K562 (cell line): ENCODE results near the gene KCNN4. TPM values are rescaled to one million over a fixed set of nuclear protein-coding genes. Genes with fewer than 3 reads are reported as not detected.
A peak's percentile ranks its signal among the peaks of the same experiment; 100 is the strongest.

Experiments used
- ATAC-seq: fragments of 200-7000 bp; cut with Tn5 transposase; 3 replicates; pipeline ENCODE4 v1.9.1; 2020; ENCODE audit warnings: moderate library complexity
- BruUV-seq: library from RNA; stranded (reverse); fragments of 400-500 nt; replicated peaks from 2 replicates; lab custom pipeline; 2021; lab: Mats Ljungman, UMichigan
- CTCF ChIA-PET: fragments of 300-600 bp; formaldehyde crosslinking; extraction: SDS; loops from one replicate; lab custom pipeline; 2021; ENCODE audit warnings: low intra/inter-chr PET ratio; lab: Yijun Ruan, JAX
- POLR2A ChIA-PET: fragments of 300-600, 350-650 bp; sonication (Branson Sonifier 250); formaldehyde crosslinking; extraction: SDS; loops from one replicate; lab custom pipeline; 2021; ENCODE audit warnings: antibody characterized with exemption, inconsistent platforms; lab: Yijun Ruan, JAX
- DNase-seq, 4 experiments: peaks; one replicate each; pipeline versions ENCODE4 v3.0.0 to v3.0.0-alpha.2; 2011 to 2018; ENCODE audit warnings: low spot score in 3 of 4, mixed read lengths in 3 of 4; ENCODE audit errors: extremely low read depth in 1 of 4
- FAIRE-seq: peaks from 2 replicates; lab custom pipeline; 2011; peaks lifted over from hg19 to GRCh38; lab: Jason Lieb, UNC
- H2AFZ ChIP-seq: 2 replicates; pipeline ENCODE4 v1.6.0; 2011; ENCODE audit warnings: low read depth, low read length, control low read depth, inconsistent platforms
- H3K27ac ChIP-seq: fragments of 200-600 bp; 3 replicates; pipeline ENCODE4 v1.8.0; 2011; ENCODE audit warnings: low read depth, mild to moderate bottlenecking, control low read depth, inconsistent platforms, low read length, moderate library complexity, mixed read lengths; ENCODE audit errors: extremely low read depth
- H3K27me3 ChIP-seq, 2 experiments: fragments of 300-600 bp in 1 of 2; 2 replicates in 1 of 2; 3 replicates in 1 of 2; pipeline versions ENCODE4 v1.6.0 to v1.8.0; 2011; ENCODE audit warnings: inconsistent platforms in 2 of 2, low read length in 2 of 2, mild to moderate bottlenecking in 1 of 2, mixed read lengths in 1 of 2, moderate library complexity in 1 of 2; ENCODE audit not compliant: control insufficient read depth in 2 of 2, insufficient read depth in 2 of 2
- H3K36me3 ChIP-seq: fragments of 300-600 bp; 3 replicates; pipeline ENCODE4 v1.8.0; 2011; ENCODE audit warnings: mild to moderate bottlenecking, low read length, inconsistent platforms; ENCODE audit not compliant: control insufficient read depth, insufficient read depth
- H3K4me1 ChIP-seq, 2 experiments: fragments of 200-600 bp in 1 of 2; replicated peaks in 1 of 2; 2 replicates in 1 of 2; 3 replicates in 1 of 2; pipeline versions ENCODE4 v1.5.1 to v1.8.0; 2011; ENCODE audit warnings: inconsistent platforms in 2 of 2, low read length in 2 of 2, mild to moderate bottlenecking in 1 of 2, mixed read lengths in 1 of 2, moderate library complexity in 1 of 2; ENCODE audit not compliant: control insufficient read depth in 2 of 2, insufficient read depth in 2 of 2
- H3K4me2 ChIP-seq: 2 replicates; pipeline ENCODE4 v1.6.1; 2011; ENCODE audit warnings: low read length, control low read depth, inconsistent platforms, mixed read lengths; ENCODE audit not compliant: insufficient read depth
- H3K4me3 ChIP-seq: fragments of 200-600 bp; sonication (generic), shearing (Covaris generic); 2 replicates; pipeline ENCODE4 v1.5.1; 2016; ENCODE audit warnings: control low read depth, inconsistent platforms
- H3K79me2 ChIP-seq: fragments of 200-600 bp; 3 replicates; pipeline ENCODE4 v1.8.0; 2011; ENCODE audit warnings: low read length, inconsistent platforms; ENCODE audit not compliant: control insufficient read depth, insufficient read depth
- H3K9ac ChIP-seq, 2 experiments: 2 replicates each; pipeline versions ENCODE4 v1.6.0 to v1.6.1; 2011; ENCODE audit warnings: low read depth in 2 of 2, low read length in 2 of 2, control low read depth in 1 of 2, inconsistent platforms in 1 of 2, mild to moderate bottlenecking in 1 of 2, mixed read lengths in 1 of 2; ENCODE audit not compliant: insufficient read depth in 1 of 2
- H3K9me1 ChIP-seq: one replicate; pipeline ENCODE4 v1.6.0; 2011; ENCODE audit warnings: inconsistent platforms, mild to moderate bottlenecking, low read length, moderate library complexity; ENCODE audit not compliant: control insufficient read depth, insufficient read depth
- H3K9me3 ChIP-seq: replicated peaks from 2 replicates; pipeline ENCODE4 v1.5.1; 2011; ENCODE audit warnings: low read depth, low read length, inconsistent platforms; ENCODE audit not compliant: control insufficient read depth, insufficient read depth
- H4K20me1 ChIP-seq: replicated peaks from 2 replicates; pipeline ENCODE4 v1.6.1; 2011; ENCODE audit warnings: low read length, inconsistent platforms, mixed read lengths; ENCODE audit not compliant: control insufficient read depth, insufficient read depth
- ATF1 ChIP-seq, 2 experiments: fragments of 450-650 bp in 1 of 2; IDR thresholded peaks; 2 replicates each; pipeline ENCODE4 v1.6.1; 2016; ENCODE audit warnings: missing compliant biosample characterization in 1 of 2, missing genetic modification characterization in 1 of 2
- CBFB ChIP-seq: sonication (generic); formaldehyde crosslinking; IDR thresholded peaks from 2 replicates; pipeline ENCODE4 v1.4.0; 2020; ENCODE audit warnings: mild to moderate bottlenecking, missing genetic modification reagents
- COPS2 ChIP-seq: fragments of 450-650 bp; conservative IDR thresholded peaks from 2 replicates; pipeline ENCODE4 v1.6.1; 2016; ENCODE audit warnings: mild to moderate bottlenecking, moderate library complexity
- FOXA1 ChIP-seq: fragments of 450-650 bp; IDR thresholded peaks from 2 replicates; pipeline ENCODE4 v1.6.1; 2016; ENCODE audit warnings: mild to moderate bottlenecking, borderline replicate concordance
- ILF3 ChIP-seq: fragments of 450-650 bp; IDR thresholded peaks from 2 replicates; pipeline ENCODE4 v1.6.1; 2018; ENCODE audit warnings: antibody characterized with exemption, mild to moderate bottlenecking, moderate library complexity, borderline replicate concordance
- NFE2 ChIP-seq: IDR thresholded peaks from 2 replicates; pipeline ENCODE4 v1.6.1; 2014; ENCODE audit warnings: antibody characterized with exemption, low read depth
- PPARD ChIP-seq: fragments of 250-450 bp; sonication (Bioruptor Pico); IDR thresholded peaks from 2 replicates; pipeline ENCODE4 v1.8.0; 2022; ENCODE audit warnings: inconsistent platforms, mild to moderate bottlenecking, moderate library complexity
- RBFOX2 ChIP-seq: fragments of 200-400 bp; formaldehyde crosslinking; IDR thresholded peaks from 2 replicates; pipeline ENCODE4 v1.6.1; 2017; ENCODE audit warnings: low read depth, mild to moderate bottlenecking, low read length, moderate library complexity
- XRCC4 ChIP-seq: IDR thresholded peaks from one replicate; pipeline ENCODE4 v1.6.1; 2011; ENCODE audit not compliant: insufficient read depth, insufficient read length; ENCODE audit errors: extremely low read depth
- YY1 ChIP-seq, 3 experiments: IDR thresholded peaks; 2 replicates each; pipeline ENCODE4 v1.6.1; 2011; ENCODE audit warnings: low read length in 2 of 3, mild to moderate bottlenecking in 2 of 3, moderate library complexity in 2 of 3, borderline replicate concordance in 1 of 3, control low read depth in 1 of 3, low read depth in 1 of 3; ENCODE audit not compliant: insufficient read depth in 3 of 3, insufficient replicate concordance in 2 of 3, control insufficient read depth in 1 of 3, insufficient read length in 1 of 3; ENCODE audit errors: extremely low read depth in 1 of 3
- ZKSCAN8 ChIP-seq: fragments of 200-800 bp; sonication (Bioruptor generic); IDR thresholded peaks from 2 replicates; pipeline ENCODE4 v1.6.1; 2016; ENCODE audit warnings: missing genetic modification characterization, missing compliant biosample characterization
- ZNF586 ChIP-seq: fragments of 450-650 bp; formaldehyde crosslinking; conservative IDR thresholded peaks from 2 replicates; pipeline ENCODE4 v1.4.0; 2020; ENCODE audit warnings: mild to moderate bottlenecking, moderate library complexity
- WGBS: fragments of 100-300 bp; shearing (Covaris generic); methylation state at CpG from one replicate; pipeline ENCODE4 v1.1.6; 2016; ENCODE audit warnings: low coverage, mixed read lengths; ENCODE audit not compliant: insufficient coverage; ENCODE audit errors: missing lambda C conversion rate; 5-methylcytosine and 5-hydroxymethylcytosine counted together
- in situ Hi-C: fragments of 300-500 bp; cut with MboI; formaldehyde crosslinking; loops from 4 replicates; pipeline ENCODE4 v1.15.0; 2018; ENCODE audit warnings: inconsistent platforms, mixed read lengths
- intact Hi-C: fragments of 100-400 bp; cut with micrococcal nuclease; formaldehyde crosslinking; loops from 2 replicates; pipeline ENCODE4 v1.14.2; 2022
- polyA plus RNA-seq, 8 experiments: library from polyadenylated mRNA; depleted of rRNA in 4 of 8; stranded (reverse) in 5 of 8; unstranded in 3 of 8; fragments of >200 nt; fragmentation: Nextera tagmentation in 2 of 8; fragmentation: Illumina TruSeq in 1 of 8; extraction: Ambion mirVana in 2 of 8; extraction: Trizol in 1 of 8; gene quantifications; 2 replicates each; pipeline versions ENCODE4 v1.2.1 to v1.2.3, GENCODE V29; 2011 to 2014; ENCODE audit warnings: inconsistent platforms in 1 of 8, missing spikeins in 1 of 8
- total RNA-seq, 7 experiments: library from RNA; depleted of rRNA in 6 of 7; stranded (reverse); fragments of >200 nt in 6 of 7; fragmentation: Illumina TruSeq in 2 of 7; extraction: Trizol in 2 of 7; gene quantifications; 2 replicates each; pipeline versions ENCODE4 v1.2.1 to v1.2.3, GENCODE V29; 2011 to 2021; ENCODE audit warnings: low replicate concordance in 1 of 7
- TF ChIP-seq, protein P1 (sequence below): fragments of 450-650 bp; IDR thresholded peaks from 2 replicates; pipeline ENCODE4 v1.6.1; 2016; ENCODE audit warnings: antibody characterized with exemption
- TF ChIP-seq, protein P2 (sequence below), 2 experiments: IDR thresholded peaks in 1 of 2; conservative IDR thresholded peaks in 1 of 2; 2 replicates each; pipeline ENCODE4 v1.6.1; 2016; ENCODE audit warnings: low read depth in 2 of 2, mild to moderate bottlenecking in 1 of 2, missing compliant biosample characterization in 1 of 2, missing genetic modification characterization in 1 of 2, moderate library complexity in 1 of 2
- TF ChIP-seq, protein P3 (sequence below): fragments of 250-450 bp; sonication (Bioruptor Pico); IDR thresholded peaks from 2 replicates; pipeline ENCODE4 v1.4.0; 2020; ENCODE audit warnings: borderline replicate concordance

The KCNN4 gene
- total and polyA plus RNA-seq, 9 of the 15 experiments (the other 6 are each of a cell fraction or from before 2014, with no cell fraction given) = 0.53 to 37.7 (median 25.9) TPM

DNA sequence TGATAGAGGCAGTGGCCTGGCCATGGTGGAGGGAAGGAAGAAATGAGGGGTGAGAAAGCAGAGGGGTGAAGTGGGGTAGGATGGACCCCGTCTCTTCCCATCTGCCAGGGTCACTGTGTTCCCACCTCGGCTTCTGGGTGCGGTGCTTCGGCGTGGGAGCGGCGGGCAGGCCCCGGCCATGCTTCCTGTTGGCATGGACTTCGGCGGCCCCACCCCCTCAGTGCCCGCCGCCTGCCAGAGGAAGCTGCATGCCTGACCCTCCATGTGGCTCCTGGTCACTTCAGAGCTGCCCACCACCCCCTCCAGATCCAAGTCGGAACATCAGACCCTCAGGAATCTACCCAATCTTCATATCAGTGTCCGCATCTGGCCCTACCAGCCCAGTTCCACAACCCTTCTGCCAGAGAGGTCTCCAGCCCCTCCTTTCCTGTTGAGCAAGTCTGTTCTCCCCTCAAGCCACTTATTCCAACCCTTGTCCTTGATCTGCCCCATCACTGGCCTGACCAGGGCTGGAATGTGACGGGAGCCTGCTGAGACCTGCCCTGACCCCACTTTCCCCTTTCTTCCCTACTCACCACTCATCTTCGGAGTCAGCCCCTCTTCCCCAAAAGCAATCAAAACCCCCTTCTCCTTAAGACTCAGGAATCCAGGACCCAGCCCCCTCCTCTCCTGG, 1.5 kb downstream of the KCNN4 start:
- 31% methylated on average over 4 of the region's 16 CpGs for WGBS
- H3K36me3 ChIP-seq = peaks cover 5% of the 10 kb centered on the region
- no peak for TF ChIP-seq CBFB (CRISPR knock-in tag)
- TF ChIP-seq NFE2 = no peak
- no peak for TF ChIP-seq ATF1 (CRISPR knock-in tag; IDR thresholded peaks at IDR 0.05)
- no peak for TF ChIP-seq ATF1 (tag; IDR thresholded peaks at IDR 0.05)
- TF ChIP-seq, protein P1, sequence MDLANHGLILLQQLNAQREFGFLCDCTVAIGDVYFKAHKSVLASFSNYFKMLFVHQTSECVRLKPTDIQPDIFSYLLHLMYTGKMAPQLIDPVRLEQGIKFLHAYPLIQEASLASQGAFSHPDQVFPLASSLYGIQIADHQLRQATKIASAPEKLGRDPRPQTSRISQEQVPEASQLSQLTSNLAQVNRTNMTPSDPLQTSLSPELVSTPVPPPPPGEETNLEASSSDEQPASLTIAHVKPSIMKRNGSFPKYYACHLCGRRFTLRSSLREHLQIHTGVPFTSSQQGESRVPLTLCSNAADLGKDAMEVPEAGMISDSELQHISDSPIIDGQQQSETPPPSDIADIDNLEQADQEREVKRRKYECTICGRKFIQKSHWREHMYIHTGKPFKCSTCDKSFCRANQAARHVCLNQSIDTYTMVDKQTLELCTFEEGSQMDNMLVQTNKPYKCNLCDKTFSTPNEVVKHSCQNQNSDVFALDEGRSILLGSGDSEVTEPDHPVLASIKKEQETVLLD = 0 out of 2 replicates have a peak, but pooled peaks have one; percentile 11
- TF ChIP-seq YY1 (IDR thresholded peaks at IDR 0.05; ENCODE audit: borderline replicate concordance in 1 of 3, control insufficient read depth in 1 of 3, extremely low read depth in 1 of 3, insufficient read depth in 3 of 3, insufficient read length in 1 of 3, insufficient replicate concordance in 2 of 3, low read depth in 1 of 3, low read length in 2 of 3) = no peak
- TF ChIP-seq RBFOX2 = peak; percentile 42
- no peak for TF ChIP-seq COPS2
- no peak for TF ChIP-seq PPARD (CRISPR knock-in tag)
- TF ChIP-seq, protein P2, sequence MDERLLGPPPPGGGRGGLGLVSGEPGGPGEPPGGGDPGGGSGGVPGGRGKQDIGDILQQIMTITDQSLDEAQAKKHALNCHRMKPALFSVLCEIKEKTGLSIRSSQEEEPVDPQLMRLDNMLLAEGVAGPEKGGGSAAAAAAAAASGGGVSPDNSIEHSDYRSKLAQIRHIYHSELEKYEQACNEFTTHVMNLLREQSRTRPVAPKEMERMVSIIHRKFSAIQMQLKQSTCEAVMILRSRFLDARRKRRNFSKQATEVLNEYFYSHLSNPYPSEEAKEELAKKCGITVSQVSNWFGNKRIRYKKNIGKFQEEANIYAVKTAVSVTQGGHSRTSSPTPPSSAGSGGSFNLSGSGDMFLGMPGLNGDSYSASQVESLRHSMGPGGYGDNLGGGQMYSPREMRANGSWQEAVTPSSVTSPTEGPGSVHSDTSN (CRISPR knock-in tag; IDR thresholded peaks at IDR 0.05; ENCODE audit: low read depth) = no peak
- TF ChIP-seq, protein P2 (tag; conservative IDR thresholded peaks at IDR 0.05; ENCODE audit: low read depth) = no peak
- no peak for TF ChIP-seq ILF3
- no peak for TF ChIP-seq XRCC4
- TF ChIP-seq, protein P3, sequence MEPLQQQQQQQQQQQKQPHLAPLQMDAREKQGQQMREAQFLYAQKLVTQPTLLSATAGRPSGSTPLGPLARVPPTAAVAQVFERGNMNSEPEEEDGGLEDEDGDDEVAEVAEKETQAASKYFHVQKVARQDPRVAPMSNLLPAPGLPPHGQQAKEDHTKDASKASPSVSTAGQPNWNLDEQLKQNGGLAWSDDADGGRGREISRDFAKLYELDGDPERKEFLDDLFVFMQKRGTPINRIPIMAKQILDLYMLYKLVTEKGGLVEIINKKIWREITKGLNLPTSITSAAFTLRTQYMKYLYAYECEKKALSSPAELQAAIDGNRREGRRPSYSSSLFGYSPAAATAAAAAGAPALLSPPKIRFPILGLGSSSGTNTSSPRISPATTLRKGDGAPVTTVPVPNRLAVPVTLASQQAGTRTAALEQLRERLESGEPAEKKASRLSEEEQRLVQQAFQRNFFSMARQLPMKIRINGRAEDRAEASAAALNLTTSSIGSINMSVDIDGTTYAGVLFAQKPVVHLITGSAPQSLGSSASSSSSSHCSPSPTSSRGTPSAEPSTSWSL (CRISPR knock-in tag) = no peak
- no peak for TF ChIP-seq ZKSCAN8
- TF ChIP-seq FOXA1 = no peak
- no peak for TF ChIP-seq ZNF586 (CRISPR knock-in tag)

More for the DNA sequence above, 1.5 kb downstream of the KCNN4 start:
- ChIA-PET POLR2A (interaction anchor here (1.1 to 9.9 kb wide), 2 partner anchors 11 to 25 kb away, joined by 3 to 71 read pairs; partner anchors contain the start of gene SMG9), CTCF (interaction anchor here (0.7 to 0.8 kb wide), 2 partner anchors 13 to 34 kb away, joined by 3 to 5 read pairs; no protein-coding TSS in a partner anchor)
- in situ Hi-C loops = no loop called here
- Histone ChIP-seq H3K79me2 (peaks cover 71% of the 10 kb centered on the region), H3K4me1 (peaks cover 82 to 99% of the 10 kb centered on the region in 2 experiments), H3K27me3 (no peaks in the 10 kb centered on the region), H3K4me3 (peak overlapping the region; percentile 47), H3K9ac (peak overlapping the region; percentile 52 to 93; a peak in 3 of 4 replicates), H3K27ac (peak overlapping the region; percentile 83), H3K9me3 (no peaks in the 10 kb centered on the region), H3K4me2 (peak overlapping the region; percentile 72), H4K20me1 (no peaks in the 10 kb centered on the region), H2AFZ (0 out of 2 replicates have a peak overlapping the region, but pooled peaks have one; percentile 9), H3K9me1 (no peaks in the 10 kb centered on the region)
- intact Hi-C loops = no loop called here
- ATAC-seq (no peak), DNase-seq (no peak), FAIRE-seq (no peak)
- TSS peak; percentile 65 for BruUV-seq
